Neural progenitor cell (in vitro differentiated cells): ENCODE results near the gene PIK3R6.

Experiments used
- CTCF ChIP-seq: fragments of 200-600 bp; sonication (generic); IDR thresholded peaks from 2 replicates; pipeline ENCODE4 v1.5.1; 2017; ENCODE audit warnings: antibody characterized with exemption, mild to moderate bottlenecking
- EZH2 ChIP-seq: fragments of 200-600 bp; sonication (generic); IDR thresholded peaks from 2 replicates; pipeline ENCODE4 v1.6.1; 2017; ENCODE audit warnings: antibody characterized with exemption, mild to moderate bottlenecking, moderate library complexity
- EZH2phosphoT487 ChIP-seq: fragments of 200-600 bp; sonication (generic); IDR thresholded peaks from 2 replicates; pipeline ENCODE4 v1.6.1; 2017; ENCODE audit warnings: antibody characterized with exemption

- TF ChIP-seq CTCF, result no peak
- TF ChIP-seq EZH2, result no peak
- no peak for TF ChIP-seq EZH2phosphoT487
Measured at GRCh38 chr17:8823279-8823678, 44.2 kb downstream of the PIK3R6 start.
